Measurements from ENCODE around the gene MEN1.

The MEN1 gene

DNA sequence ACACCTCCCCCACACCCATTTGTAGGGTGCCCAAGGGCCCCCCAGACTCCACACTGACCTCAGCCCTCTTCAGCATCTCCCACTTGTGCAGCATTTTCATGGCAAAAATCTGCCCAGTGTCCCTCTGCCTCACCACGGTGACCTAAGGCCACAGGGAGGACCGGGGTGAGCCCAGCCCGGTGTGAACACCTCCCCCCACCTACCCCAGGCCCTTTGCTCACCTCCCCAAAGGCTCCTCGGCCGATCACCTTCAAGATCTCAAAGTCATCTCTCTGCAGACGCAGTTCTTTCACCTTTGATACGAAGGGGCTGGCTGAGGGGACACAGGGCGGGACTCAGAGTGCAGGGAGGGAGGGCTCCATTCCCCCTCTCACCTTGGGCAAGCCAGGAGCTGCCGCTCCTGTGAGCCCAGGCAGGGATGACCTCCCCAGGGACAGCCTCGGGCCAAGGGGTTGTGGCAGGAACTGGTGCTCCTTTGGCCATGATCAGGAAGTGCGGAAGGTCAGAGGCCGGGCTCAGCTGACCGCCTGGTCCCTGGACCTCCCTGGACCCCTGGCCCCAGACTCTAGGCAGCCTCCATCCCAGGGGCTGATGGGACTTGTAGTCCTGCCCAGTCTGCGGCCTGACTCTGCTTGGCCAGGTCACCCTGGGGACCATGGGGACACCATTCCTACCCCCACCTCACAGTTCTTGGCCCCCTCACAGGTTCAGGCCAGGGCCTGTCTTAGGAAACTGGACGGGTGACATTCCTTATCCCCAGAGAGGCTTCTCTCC, 31.4 kb upstream of the MEN1 start:
- no peak for DNase-seq (ENCODE audit: low spot score)
- H3K27me3 Mint-ChIP-seq (ENCODE audit: low read depth) = no peaks in the 10 kb centered on the region

DNA sequence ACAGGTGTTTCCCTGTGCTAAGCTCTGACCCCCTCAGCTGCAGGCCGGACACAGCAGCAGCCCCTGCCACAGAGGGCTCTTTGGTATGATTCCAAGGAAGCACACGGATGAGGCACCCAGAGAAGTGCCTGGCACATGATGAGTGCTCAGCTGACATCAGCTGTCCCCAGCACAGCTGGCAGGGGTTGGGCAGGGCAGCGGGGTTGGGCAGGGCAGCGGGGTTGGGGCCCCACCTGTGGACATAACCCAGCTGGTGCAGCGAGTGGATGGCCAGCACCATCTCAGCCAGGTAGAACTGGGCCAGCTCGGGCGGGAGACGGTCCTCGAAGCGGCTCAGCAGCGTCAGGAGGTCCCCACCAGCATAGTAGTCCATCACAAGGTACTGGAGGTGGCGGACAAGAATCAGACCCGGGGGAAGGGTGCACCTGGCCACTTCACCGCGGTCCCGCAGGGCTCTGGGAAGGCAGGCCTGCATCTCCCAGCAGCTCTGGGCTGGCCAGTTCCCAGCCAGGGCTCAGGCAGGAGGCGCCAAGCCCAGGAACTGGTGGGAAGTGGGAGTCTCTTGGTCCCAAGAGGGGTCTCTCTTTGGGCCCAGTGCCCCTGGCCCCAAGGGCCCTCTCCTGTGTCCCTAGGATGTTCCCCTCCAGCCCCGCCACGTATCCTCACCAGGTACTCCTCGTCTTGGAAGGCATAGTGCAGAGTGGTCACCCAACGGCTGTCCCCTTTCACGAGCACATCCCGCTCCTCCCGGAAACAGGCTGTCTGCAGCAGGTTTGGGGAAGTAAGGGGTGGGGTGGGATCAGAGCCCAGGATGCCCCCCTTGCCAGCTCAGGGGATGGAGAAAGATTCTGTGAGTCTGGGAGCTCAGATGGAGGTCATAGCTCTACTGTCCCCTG, 29.8 kb upstream of the MEN1 start:
- Mint-ChIP-seq H3K9me3 (no peaks in the 10 kb centered on the region), H3K27ac (no peak overlapping the region), H3K4me1 (ENCODE audit: low read depth) (peaks cover 11% of the 10 kb centered on the region), H3K4me3 (no peak overlapping the region), H3K36me3 (ENCODE audit: low read depth) (no peaks in the 10 kb centered on the region), H3K27me3 (ENCODE audit: low read depth) (no peaks in the 10 kb centered on the region)
- DNase-seq (ENCODE audit: low spot score) = no peak

More for the DNA sequence above, 31.4 kb upstream of the MEN1 start:
- Mint-ChIP-seq H3K27ac (no peak overlapping the region), H3K36me3 (ENCODE audit: low read depth) (no peaks in the 10 kb centered on the region), H3K4me1 (ENCODE audit: low read depth) (peaks cover 13% of the 10 kb centered on the region), H3K4me3 (no peak overlapping the region), H3K9me3 (no peaks in the 10 kb centered on the region)

DNA sequence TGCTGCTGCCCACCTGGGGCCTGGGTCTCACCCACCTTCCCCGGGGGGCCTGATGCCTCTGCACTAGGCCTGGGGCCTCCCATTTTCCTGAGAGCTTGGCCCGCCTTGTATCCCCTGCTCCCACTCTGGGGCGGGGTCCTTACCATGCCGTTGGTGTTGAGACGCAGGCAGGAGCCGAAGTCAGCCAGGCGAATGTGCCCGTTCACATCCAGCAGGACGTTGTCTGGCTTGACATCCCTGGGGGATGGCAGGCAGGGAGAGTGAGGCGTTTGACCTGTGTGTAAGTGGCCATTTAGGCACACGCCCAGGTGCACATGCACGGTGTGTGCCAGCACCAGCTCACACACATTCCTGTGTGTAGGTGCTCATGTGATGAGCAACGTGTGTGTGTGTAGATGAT, 29.0 kb upstream of the MEN1 start:
- no peak for DNase-seq (ENCODE audit: low spot score)
- no peaks in the 10 kb centered on the region for H3K36me3 Mint-ChIP-seq (ENCODE audit: low read depth)

DNA sequence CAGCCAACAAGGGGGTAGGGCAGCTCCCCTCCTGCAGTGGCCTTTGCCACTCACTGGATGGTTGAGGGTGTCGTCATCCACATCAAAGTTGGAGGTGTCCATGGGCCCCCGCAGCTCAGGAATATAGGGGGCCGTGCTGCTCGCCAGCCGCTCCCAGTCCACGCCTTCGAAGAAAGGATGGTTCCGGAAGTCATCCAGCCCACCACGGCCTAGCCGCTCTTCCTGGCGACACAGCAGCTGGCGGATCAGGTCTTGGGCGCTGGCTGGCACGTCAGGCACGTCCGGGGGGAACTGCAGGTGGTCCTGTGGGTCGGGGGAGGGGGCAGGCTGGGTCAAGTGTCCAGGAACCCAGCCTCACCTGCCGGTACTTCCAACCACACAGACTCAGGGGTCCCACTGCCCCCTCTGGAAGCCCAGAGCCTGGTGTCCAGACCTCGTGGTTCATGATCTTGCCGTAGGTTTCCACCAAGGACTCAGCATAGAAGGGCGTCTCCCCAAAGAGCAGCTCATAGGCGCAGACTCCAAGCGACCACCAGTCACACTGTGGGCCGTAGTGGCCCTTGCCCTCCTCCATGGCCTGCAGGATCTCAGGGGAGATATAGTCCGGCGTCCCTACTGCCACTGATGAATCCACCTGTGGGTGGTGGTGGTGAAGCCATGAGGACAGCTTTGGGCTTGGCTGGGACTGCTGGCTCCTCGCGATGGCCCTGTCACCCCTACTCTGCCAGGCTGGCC, 28.4 kb upstream of the MEN1 start:
- Mint-ChIP-seq H3K36me3 (ENCODE audit: low read depth) (no peaks in the 10 kb centered on the region), H3K4me1 (ENCODE audit: low read depth) (peaks cover 5% of the 10 kb centered on the region), H3K4me3 (no peak overlapping the region), H3K27me3 (ENCODE audit: low read depth) (no peaks in the 10 kb centered on the region), H3K27ac (no peak overlapping the region), H3K9me3 (no peaks in the 10 kb centered on the region)
- DNase-seq (ENCODE audit: low spot score) = no peak

More for the DNA sequence above, 29.0 kb upstream of the MEN1 start:
- peaks cover 8% of the 10 kb centered on the region for H3K4me1 Mint-ChIP-seq (ENCODE audit: low read depth)
- H3K9me3 Mint-ChIP-seq = no peaks in the 10 kb centered on the region
- no peaks in the 10 kb centered on the region for H3K27me3 Mint-ChIP-seq (ENCODE audit: low read depth)
- H3K27ac Mint-ChIP-seq = no peak overlapping the region
- no peak overlapping the region for H3K4me3 Mint-ChIP-seq

DNA sequence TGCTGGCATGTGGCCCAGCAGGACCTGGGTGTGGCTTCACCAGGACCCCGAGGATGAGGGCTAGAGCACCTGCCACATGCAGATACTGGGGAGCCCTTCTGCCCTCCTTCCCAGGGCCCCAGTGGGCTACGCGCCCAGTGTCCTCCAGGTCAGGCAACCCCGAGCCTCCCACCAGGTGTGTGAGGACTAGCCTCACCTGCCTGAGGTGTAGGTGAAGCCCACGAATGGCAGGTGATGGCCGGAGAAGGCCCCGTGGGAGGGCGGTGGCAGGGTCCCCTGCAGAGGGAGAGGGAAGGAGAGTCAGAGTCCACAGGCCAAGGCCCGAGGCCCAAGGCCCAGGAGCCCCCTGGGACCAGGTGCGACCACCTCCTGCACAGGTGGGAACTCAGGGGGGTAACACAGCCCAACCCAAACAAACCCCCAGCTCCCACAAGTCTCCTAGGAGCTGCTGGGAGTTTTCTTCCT, 27.6 kb upstream of the MEN1 start:
- Mint-ChIP-seq H3K4me3 (no peak overlapping the region), H3K9me3 (no peaks in the 10 kb centered on the region), H3K4me1 (ENCODE audit: low read depth) (peaks cover 2% of the 10 kb centered on the region), H3K36me3 (ENCODE audit: low read depth) (no peaks in the 10 kb centered on the region), H3K27me3 (ENCODE audit: low read depth) (no peaks in the 10 kb centered on the region), H3K27ac (no peak overlapping the region)
- no peak for DNase-seq (ENCODE audit: low spot score)

DNA sequence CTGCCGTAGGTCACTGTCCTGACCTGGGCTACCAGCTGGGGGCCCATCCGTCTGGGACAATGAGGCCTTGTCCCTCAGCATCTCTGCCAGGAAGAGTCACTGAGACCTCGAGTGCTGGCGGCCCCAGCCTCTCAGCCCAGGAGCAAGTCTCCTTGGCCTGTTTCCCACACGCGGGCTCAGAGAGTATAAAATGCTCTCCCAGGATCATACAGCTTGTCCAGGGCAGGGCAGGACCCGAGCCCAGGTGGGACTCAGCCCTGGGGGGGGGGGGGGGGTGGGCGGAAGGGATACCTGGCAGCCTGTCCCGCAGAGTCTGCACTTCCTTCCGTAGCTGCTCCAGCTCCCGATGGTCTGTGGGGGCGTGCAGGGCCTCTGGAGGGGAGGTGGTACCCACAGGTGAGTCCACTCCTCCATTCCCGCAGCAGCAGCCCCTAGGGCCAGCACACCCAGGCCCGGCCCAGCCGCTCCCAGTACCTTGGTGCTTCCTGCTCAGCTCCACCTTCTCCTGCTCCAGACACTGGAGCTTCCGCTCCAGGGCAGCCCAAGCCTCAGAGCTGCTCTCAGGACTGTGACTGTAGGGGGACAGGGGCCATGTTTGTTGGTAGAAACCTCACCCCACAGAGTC, 26.2 kb upstream of the MEN1 start:
- no peak for DNase-seq (ENCODE audit: low spot score)
- H3K27ac Mint-ChIP-seq = no peak overlapping the region
- no peaks in the 10 kb centered on the region for H3K27me3 Mint-ChIP-seq (ENCODE audit: low read depth)
- H3K4me1 Mint-ChIP-seq (ENCODE audit: low read depth) = peaks cover 2% of the 10 kb centered on the region
- no peaks in the 10 kb centered on the region for H3K36me3 Mint-ChIP-seq (ENCODE audit: low read depth)
- H3K9me3 Mint-ChIP-seq = no peaks in the 10 kb centered on the region
- no peak overlapping the region for H3K4me3 Mint-ChIP-seq

DNA sequence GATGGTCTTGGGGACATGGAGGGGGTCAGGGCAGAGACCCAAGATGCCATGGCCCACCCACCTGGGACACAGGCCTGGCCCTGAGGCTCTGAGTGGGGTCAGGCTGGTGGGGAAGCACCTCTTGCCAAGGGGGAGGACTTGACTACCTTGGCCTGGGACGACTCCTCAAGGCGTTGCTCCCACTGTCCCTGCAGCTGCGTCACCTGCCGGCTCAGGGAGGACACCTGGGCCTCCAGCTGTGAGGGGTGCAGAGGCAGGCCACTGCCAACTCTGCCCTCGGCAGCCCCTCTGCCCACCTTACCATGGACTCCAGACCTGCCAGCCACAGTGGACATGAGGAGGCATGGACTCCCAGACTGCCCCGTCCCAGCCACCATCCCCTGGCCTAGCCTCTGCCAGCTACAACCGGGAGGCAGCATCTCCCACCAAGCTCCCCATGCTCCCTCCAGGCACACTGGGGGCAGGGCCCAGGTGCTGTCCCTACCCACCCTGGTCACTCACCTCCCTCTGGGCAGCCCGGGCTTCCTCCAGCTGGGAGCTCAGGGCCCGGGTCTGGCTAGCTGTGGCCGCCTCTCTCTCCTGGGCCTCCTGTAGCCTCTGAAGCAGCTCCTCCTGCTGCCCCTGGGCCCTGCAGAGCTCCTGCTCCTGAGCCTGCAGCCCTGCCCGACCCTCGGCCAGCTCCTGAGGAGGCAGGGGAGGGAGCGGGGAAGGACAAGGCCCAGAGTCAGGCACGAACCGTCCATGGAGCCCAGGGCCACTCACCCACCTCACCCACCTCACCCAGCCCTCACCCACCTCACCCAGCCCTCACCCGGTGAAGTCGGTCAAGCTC, 25.5 kb upstream of the MEN1 start:
- Mint-ChIP-seq H3K36me3 (ENCODE audit: low read depth) (no peaks in the 10 kb centered on the region), H3K27ac (no peak overlapping the region), H3K4me3 (no peak overlapping the region), H3K4me1 (ENCODE audit: low read depth) (peaks cover 2% of the 10 kb centered on the region), H3K27me3 (ENCODE audit: low read depth) (no peaks in the 10 kb centered on the region), H3K9me3 (no peaks in the 10 kb centered on the region)
- no peak for DNase-seq (ENCODE audit: low spot score)

DNA sequence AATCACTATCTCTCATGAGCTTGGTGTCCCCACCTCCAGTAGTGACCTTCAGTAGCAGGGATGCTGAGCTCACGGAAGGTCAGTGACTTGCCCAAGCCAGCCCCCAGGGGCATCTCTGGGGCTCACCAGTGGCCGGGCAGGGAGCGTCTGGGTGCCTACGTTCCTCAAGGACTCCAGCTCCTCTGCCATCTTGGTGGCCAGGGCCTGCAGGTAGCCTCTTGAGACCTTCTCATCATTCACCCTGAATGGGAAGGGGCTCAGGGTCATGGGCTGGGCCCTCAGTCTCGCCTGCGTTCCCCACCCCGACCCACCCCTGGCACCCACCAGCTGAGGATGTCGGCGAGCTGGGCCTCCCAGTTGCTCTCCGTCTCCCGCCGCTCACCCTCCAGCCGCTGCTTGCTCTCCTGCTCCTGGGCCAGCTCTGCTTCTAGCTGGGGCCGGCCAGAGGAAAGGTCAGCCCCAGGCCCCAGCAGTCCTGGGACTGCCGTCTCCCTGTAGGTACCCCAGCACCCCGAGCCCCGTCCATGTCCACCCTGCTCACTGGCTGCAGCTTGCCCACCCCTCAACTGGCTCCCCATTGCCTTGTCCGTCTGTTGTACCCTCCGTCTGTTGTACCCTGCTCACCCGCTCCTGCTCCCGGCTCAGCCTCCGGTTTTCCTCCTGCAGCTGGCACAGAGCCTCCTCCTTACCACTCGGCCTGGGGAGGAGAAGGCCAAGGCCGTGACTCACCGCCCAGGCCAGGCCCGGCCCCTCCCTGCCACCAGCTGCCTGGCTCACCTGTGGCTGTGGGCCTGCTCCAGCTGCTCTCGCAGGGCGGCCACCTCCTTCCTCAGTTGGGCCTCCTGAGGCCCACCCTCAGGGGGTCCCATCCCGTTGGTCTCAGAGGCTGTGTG, 24.6 kb upstream of the MEN1 start:
- H3K4me3 Mint-ChIP-seq = no peak overlapping the region
- no peaks in the 10 kb centered on the region for H3K27me3 Mint-ChIP-seq (ENCODE audit: low read depth)
- DNase-seq (ENCODE audit: low spot score) = no peak
- no peaks in the 10 kb centered on the region for H3K36me3 Mint-ChIP-seq (ENCODE audit: low read depth)
- H3K4me1 Mint-ChIP-seq (ENCODE audit: low read depth) = peaks cover 2% of the 10 kb centered on the region
- H3K9me3 Mint-ChIP-seq = no peaks in the 10 kb centered on the region
- H3K27ac Mint-ChIP-seq = no peak overlapping the region

DNA sequence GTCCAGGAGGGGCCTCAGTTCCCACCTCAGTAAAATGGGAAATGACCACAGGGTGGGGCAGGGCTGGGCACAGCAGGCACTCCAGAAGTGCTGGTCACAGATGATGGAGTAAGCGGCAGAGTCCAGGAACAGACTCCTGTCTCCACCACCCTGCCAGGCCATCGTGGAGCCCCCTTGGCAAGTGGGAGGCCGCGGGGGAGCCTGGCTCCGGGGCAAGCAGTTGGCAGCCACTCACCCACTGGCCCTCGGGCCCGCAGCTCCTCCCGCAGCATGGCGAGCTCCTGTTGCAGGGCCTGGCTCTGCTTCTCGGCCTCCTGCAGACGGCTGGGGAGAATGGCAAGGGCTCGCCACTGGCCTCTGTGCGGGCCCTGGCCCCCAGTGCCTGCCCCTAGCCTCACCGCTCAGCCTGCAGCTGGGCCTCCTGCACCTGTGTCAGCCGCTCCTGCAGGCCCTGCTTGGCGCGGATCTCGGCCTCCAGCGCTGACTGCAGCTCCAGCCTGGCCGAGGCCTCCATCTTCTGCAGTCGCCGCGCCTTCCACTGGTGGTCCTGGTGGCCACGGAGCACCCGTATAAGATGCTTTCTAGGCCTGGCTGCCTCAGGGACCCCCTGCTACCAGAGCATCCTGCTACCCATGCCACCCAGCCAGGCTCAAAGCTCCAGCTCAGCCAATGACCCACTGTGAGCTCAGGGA, 23.8 kb upstream of the MEN1 start:
- Mint-ChIP-seq H3K4me1 (ENCODE audit: low read depth) (peaks cover 2% of the 10 kb centered on the region), H3K27ac (no peak overlapping the region), H3K36me3 (ENCODE audit: low read depth) (no peaks in the 10 kb centered on the region)

DNA sequence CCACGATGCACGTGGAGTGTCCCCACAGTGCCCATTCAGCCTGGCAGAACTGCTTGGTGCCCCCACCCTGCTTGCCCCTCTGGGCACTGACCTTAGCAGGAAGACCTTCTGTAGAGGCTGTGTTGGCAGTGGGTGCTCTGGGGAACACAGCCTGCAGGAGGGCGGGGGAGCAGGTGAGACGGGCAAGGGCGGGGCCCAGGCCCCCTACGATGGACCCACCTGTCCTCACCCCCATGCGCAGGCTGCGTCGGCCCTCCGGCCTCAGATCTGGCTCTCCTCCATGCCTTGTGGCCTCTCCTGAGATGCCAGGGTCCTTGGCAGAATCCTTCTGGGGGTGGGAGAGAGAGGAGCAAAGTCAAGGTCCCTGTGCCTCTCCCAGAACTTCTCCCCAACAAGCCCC, 23.2 kb upstream of the MEN1 start:
- Mint-ChIP-seq H3K9me3 (no peaks in the 10 kb centered on the region), H3K36me3 (ENCODE audit: low read depth) (no peaks in the 10 kb centered on the region), H3K27ac (no peak overlapping the region), H3K27me3 (ENCODE audit: low read depth) (no peaks in the 10 kb centered on the region), H3K4me1 (ENCODE audit: low read depth) (peaks cover 2% of the 10 kb centered on the region), H3K4me3 (no peak overlapping the region)
- DNase-seq (ENCODE audit: low spot score) = no peak

More for the DNA sequence above, 23.8 kb upstream of the MEN1 start:
- no peak overlapping the region for H3K4me3 Mint-ChIP-seq
- no peak for DNase-seq (ENCODE audit: low spot score)
- no peaks in the 10 kb centered on the region for H3K27me3 Mint-ChIP-seq (ENCODE audit: low read depth)
- H3K9me3 Mint-ChIP-seq = no peaks in the 10 kb centered on the region

DNA sequence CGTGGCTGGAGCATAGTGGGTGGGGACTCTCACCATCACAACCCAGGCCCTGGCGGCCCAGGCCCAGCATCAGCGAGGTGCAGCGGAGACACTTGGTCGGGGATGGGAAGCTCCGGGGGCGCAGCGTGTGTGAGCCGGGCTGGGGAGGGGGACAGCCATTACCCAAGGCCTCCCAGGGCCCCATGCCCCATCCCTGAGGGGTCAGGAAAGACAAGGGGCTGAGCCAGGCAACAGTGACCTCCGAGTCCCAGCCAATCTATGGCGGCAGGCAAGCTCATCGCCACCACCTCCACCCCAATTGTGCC, 22.8 kb upstream of the MEN1 start:
- Mint-ChIP-seq H3K27me3 (ENCODE audit: low read depth) (no peaks in the 10 kb centered on the region), H3K9me3 (no peaks in the 10 kb centered on the region), H3K4me1 (ENCODE audit: low read depth) (peaks cover 2% of the 10 kb centered on the region), H3K36me3 (ENCODE audit: low read depth) (no peaks in the 10 kb centered on the region), H3K27ac (no peak overlapping the region), H3K4me3 (no peak overlapping the region)
- no peak for DNase-seq (ENCODE audit: low spot score)

Data from T-helper 2 cell treated with Interferon-gamma antibody and Interleukin-4, amounts not matched to agents 5 μg/mL and 100 μg/mL, for 36 hours (primary cell).